CD14-positive monocyte (primary cell): Measurements from ENCODE around the gene CCDC33. TPM values are rescaled to one million over a fixed set of nuclear protein-coding genes. Genes with fewer than 3 reads are reported as not detected.

Experiments
- DNase-seq, 3 donors: peaks; one replicate each; pipeline ENCODE4 v3.0.0-alpha.2; 2011 to 2022
- H2AFZ ChIP-seq: 2 replicates; pipeline ENCODE4 v1.6.0; 2012; ENCODE audit warnings: mild to moderate bottlenecking, low read depth, low read length, inconsistent platforms; ENCODE audit not compliant: insufficient read depth, poor library complexity, severe bottlenecking
- H3K27ac ChIP-seq, 2 donors: 1 replicate in 1 of 2; 2 replicates in 1 of 2; pipeline ENCODE4 v1.5.1; 2012 to 2013; ENCODE audit warnings: low read length in 2 of 2, control low read depth in 1 of 2, inconsistent platforms in 1 of 2, low read depth in 1 of 2, mild to moderate bottlenecking in 1 of 2
- H3K27me3 ChIP-seq, 2 donors: one replicate each; pipeline versions ENCODE4 v1.6.0 to v1.6.1; 2011 to 2013; ENCODE audit warnings: low read length in 2 of 2; ENCODE audit not compliant: control insufficient read depth in 2 of 2, insufficient read depth in 2 of 2
- H3K36me3 ChIP-seq, 2 donors: replicated peaks in 1 of 2; 1 replicate in 1 of 2; 2 replicates in 1 of 2; pipeline versions ENCODE4 v1.5.1 to v1.6.1; 2012 to 2013; ENCODE audit warnings: low read length in 2 of 2, control low read depth in 1 of 2, inconsistent platforms in 1 of 2, mild to moderate bottlenecking in 1 of 2; ENCODE audit not compliant: insufficient read depth in 2 of 2, control insufficient read depth in 1 of 2
- H3K4me1 ChIP-seq, 2 donors: 1 replicate in 1 of 2; 2 replicates in 1 of 2; pipeline versions ENCODE4 v1.5.1 to v1.6.1; 2012 to 2013; ENCODE audit warnings: low read length in 2 of 2, control low read depth in 1 of 2, inconsistent platforms in 1 of 2, mild to moderate bottlenecking in 1 of 2, moderate library complexity in 1 of 2; ENCODE audit not compliant: insufficient read depth in 2 of 2, control insufficient read depth in 1 of 2
- H3K4me2 ChIP-seq: replicated peaks from 2 replicates; pipeline ENCODE3; 2012; ENCODE audit warnings: low read length, moderate library complexity, mild to moderate bottlenecking; ENCODE audit not compliant: poor library complexity, severe bottlenecking; ENCODE audit errors: extremely low read depth
- H3K4me3 ChIP-seq, 3 experiments: fragments of 200-600 bp in 1 of 3; sonication (generic) in 1 of 3; replicated peaks in 1 of 3; 1 replicate in 2 of 3; 2 replicates in 1 of 3; pipeline ENCODE4 v1.5.1; 2011 to 2013; ENCODE audit warnings: low read length in 3 of 3, mild to moderate bottlenecking in 3 of 3, control low read depth in 2 of 3, low read depth in 2 of 3, inconsistent platforms in 1 of 3, moderate library complexity in 1 of 3
- H3K79me2 ChIP-seq: 2 replicates; pipeline ENCODE4 v1.6.0; 2012; ENCODE audit warnings: mild to moderate bottlenecking, control low read depth, inconsistent platforms, low read length, moderate library complexity; ENCODE audit not compliant: insufficient read depth
- H3K9ac ChIP-seq: 2 replicates; pipeline ENCODE4 v1.6.0; 2017; ENCODE audit warnings: low read length, mild to moderate bottlenecking; ENCODE audit not compliant: insufficient read depth, poor library complexity, severe bottlenecking
- H3K9me3 ChIP-seq, 2 donors: replicated peaks in 1 of 2; 1 replicate in 1 of 2; 2 replicates in 1 of 2; pipeline versions ENCODE4 v1.5.1 to v1.6.1; 2012 to 2013; ENCODE audit warnings: low read length in 2 of 2, control low read depth in 1 of 2; ENCODE audit not compliant: control insufficient read depth in 1 of 2, insufficient read depth in 1 of 2
- H4K20me1 ChIP-seq: 2 replicates; pipeline ENCODE4 v1.6.0; 2012; ENCODE audit warnings: mild to moderate bottlenecking, low read length, control low read depth, moderate library complexity; ENCODE audit not compliant: insufficient read depth
- H3K27ac Mint-ChIP-seq, 7 donors: one replicate each; pipeline ENCODE4 v1.8.0; 2020; ENCODE audit warnings: mild to moderate bottlenecking in 7 of 7, mixed read lengths in 7 of 7, moderate library complexity in 6 of 7, inconsistent platforms in 2 of 7
- H3K27me3 Mint-ChIP-seq, 3 donors: one replicate each; pipeline ENCODE4 v1.8.0; 2021 to 2022; ENCODE audit warnings: low read depth in 3 of 3, mild to moderate bottlenecking in 3 of 3, mixed read lengths in 3 of 3, moderate library complexity in 3 of 3, inconsistent platforms in 1 of 3
- H3K36me3 Mint-ChIP-seq, 2 donors: one replicate each; pipeline ENCODE4 v1.8.0; 2020; ENCODE audit warnings: mixed read lengths in 2 of 2, inconsistent platforms in 1 of 2, mild to moderate bottlenecking in 1 of 2
- H3K4me1 Mint-ChIP-seq: one replicate; pipeline ENCODE4 v1.8.0; 2020; ENCODE audit warnings: mild to moderate bottlenecking, mixed read lengths
- H3K4me3 Mint-ChIP-seq, 2 donors: one replicate each; pipeline ENCODE4 v1.8.0; 2020; ENCODE audit warnings: mild to moderate bottlenecking in 2 of 2, mixed read lengths in 2 of 2, moderate library complexity in 1 of 2
- H3K9me3 Mint-ChIP-seq, 7 donors: one replicate each; pipeline ENCODE4 v1.8.0; 2020 to 2022; ENCODE audit warnings: mixed read lengths in 7 of 7, mild to moderate bottlenecking in 6 of 7, moderate library complexity in 6 of 7, inconsistent platforms in 2 of 7
- WGBS: methylation state at CpG from one replicate; pipeline ENCODE4 v1.1.5; 2013; ENCODE audit warnings: missing lambda C conversion rate; ENCODE audit not compliant: insufficient coverage; 5-methylcytosine and 5-hydroxymethylcytosine counted together
- intact Hi-C, 2 donors: fragments of 100-400 bp; cut with micrococcal nuclease; formaldehyde crosslinking; loops; one replicate each; pipeline versions ENCODE4 v1.15.0 to v1.15.1; 2023
- polyA plus RNA-seq, 3 donors: library from polyadenylated mRNA; depleted of rRNA in 1 of 3; unstranded in 2 of 3; stranded (reverse) in 1 of 3; fragments of 300-500 nt in 2 of 3; fragments of >200 nt in 1 of 3; fragmentation: Illumina TruSeq in 2 of 3; gene quantifications; 1 replicate in 2 of 3; 2 replicates in 1 of 3; pipeline ENCODE4 v1.2.3, GENCODE V29; 2012 to 2021
- TF ChIP-seq, protein P1 (sequence below): fragments of 200-600 bp; IDR thresholded peaks from one replicate; pipeline ENCODE4 v1.8.0; 2022; ENCODE audit warnings: antibody characterized with exemption, mild to moderate bottlenecking

Gene CCDC33
- polyA plus RNA-seq, 3 donors: not detected

DNA sequence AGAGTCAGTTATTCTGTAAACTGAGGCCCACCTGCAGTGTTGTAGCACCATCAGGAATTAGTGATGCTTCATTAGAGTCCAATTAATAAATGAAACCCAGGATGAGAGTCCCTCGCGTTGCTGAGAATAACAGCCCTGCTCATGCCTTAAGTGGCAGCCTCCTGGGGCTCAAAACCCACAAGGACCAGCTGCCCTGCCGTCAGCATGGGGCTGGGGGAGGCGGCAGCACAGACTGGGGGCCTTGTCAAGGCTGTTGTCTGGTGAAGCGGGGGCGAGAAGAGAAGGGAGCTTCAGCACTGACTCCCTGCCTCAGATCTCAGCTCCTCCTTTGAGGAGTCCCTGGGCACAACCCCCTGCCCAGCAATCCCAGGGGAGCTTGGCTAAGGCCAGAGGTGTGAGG lies 21.0 kb downstream of the CCDC33 start:
- Histone ChIP-seq H2AFZ (no peak overlapping the region), H3K9me3 (no peaks in the 10 kb centered on the region), H3K4me2 (no peak overlapping the region), H3K9ac (no peak overlapping the region), H4K20me1 (no peaks in the 10 kb centered on the region), H3K4me3 (no peak overlapping the region), H3K27ac (no peak overlapping the region), H3K79me2 (no peaks in the 10 kb centered on the region), H3K27me3 (no peaks in the 10 kb centered on the region), H3K4me1 (no peaks in the 10 kb centered on the region), H3K36me3 (no peaks in the 10 kb centered on the region)
- peaks cover 3 to 18% (median 13%) of the 10 kb centered on the region in 3 donors for H3K27me3 Mint-ChIP-seq
- TF ChIP-seq, protein P1, sequence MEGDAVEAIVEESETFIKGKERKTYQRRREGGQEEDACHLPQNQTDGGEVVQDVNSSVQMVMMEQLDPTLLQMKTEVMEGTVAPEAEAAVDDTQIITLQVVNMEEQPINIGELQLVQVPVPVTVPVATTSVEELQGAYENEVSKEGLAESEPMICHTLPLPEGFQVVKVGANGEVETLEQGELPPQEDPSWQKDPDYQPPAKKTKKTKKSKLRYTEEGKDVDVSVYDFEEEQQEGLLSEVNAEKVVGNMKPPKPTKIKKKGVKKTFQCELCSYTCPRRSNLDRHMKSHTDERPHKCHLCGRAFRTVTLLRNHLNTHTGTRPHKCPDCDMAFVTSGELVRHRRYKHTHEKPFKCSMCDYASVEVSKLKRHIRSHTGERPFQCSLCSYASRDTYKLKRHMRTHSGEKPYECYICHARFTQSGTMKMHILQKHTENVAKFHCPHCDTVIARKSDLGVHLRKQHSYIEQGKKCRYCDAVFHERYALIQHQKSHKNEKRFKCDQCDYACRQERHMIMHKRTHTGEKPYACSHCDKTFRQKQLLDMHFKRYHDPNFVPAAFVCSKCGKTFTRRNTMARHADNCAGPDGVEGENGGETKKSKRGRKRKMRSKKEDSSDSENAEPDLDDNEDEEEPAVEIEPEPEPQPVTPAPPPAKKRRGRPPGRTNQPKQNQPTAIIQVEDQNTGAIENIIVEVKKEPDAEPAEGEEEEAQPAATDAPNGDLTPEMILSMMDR: no peak
- intact Hi-C loops: no loop called here
- no peak overlapping the region for H3K27ac Mint-ChIP-seq
- no peaks in the 10 kb centered on the region for H3K9me3 Mint-ChIP-seq
- WGBS: 69% methylated on average over 6 of the region's 6 CpGs
- no peak overlapping the region for H3K4me3 Mint-ChIP-seq
- no peak for DNase-seq
- H3K36me3 Mint-ChIP-seq: no peaks in the 10 kb centered on the region
- H3K4me1 Mint-ChIP-seq: no peaks in the 10 kb centered on the region

DNA sequence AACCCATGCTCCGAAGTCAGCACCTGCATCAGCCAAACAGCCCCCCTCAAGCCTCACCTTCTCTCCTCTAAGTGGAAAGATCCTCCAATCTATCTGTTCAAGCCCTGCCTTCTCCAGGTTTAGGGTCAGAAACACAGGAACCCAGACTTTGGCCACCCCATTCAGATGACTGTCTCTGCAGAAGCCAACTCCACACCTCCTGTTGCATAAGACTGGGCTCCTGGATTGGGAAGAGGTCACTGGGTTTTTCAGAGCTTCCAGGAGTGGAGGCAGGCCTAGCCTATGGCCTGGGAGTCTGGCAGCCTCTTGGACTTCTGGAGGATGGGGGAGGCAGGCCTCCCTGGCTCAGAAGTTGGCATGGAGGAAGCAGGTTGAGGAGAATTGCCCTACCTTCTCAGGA lies 21.5 kb downstream of the CCDC33 start:
- Mint-ChIP-seq H3K27me3 (peaks cover 3 to 18% (median 13%) of the 10 kb centered on the region in 3 donors), H3K36me3 (no peaks in the 10 kb centered on the region), H3K4me3 (no peak overlapping the region), H3K27ac (no peak overlapping the region), H3K4me1 (no peaks in the 10 kb centered on the region), H3K9me3 (no peaks in the 10 kb centered on the region)
- H3K27ac ChIP-seq: no peak overlapping the region
- TF ChIP-seq, protein P1: no peak
- H2AFZ ChIP-seq: no peak overlapping the region
- H3K9me3 ChIP-seq: no peaks in the 10 kb centered on the region
- WGBS: 100% methylated on average over 1 of the region's 1 CpG
- no peak overlapping the region for H3K4me3 ChIP-seq
- intact Hi-C loops: no loop called here
- no peaks in the 10 kb centered on the region for H4K20me1 ChIP-seq
- DNase-seq: no peak
- H3K4me2 ChIP-seq: no peak overlapping the region
- no peaks in the 10 kb centered on the region for H3K36me3 ChIP-seq
- H3K79me2 ChIP-seq: no peaks in the 10 kb centered on the region
- no peaks in the 10 kb centered on the region for H3K4me1 ChIP-seq
- no peak overlapping the region for H3K9ac ChIP-seq
- no peaks in the 10 kb centered on the region for H3K27me3 ChIP-seq
